GM10266 (cell line): ENCODE measurements around the gene MEF2D.

Experiments
- DNase-seq: peaks from one replicate; pipeline ENCODE4 v3.0.0; 2012; ENCODE audit errors: extremely low spot score
- CTCF ChIP-seq: IDR thresholded peaks from 2 replicates; pipeline ENCODE4 v1.5.1; 2012; ENCODE audit warnings: mild to moderate bottlenecking, low read depth; ENCODE audit not compliant: control insufficient read depth, insufficient read depth; ENCODE audit errors: missing control alignments

Gene MEF2D

GRCh38 chr1:156475568-156476500 is 24.7 kb downstream of the MEF2D start:
- DNase-seq: no peak
- TF ChIP-seq CTCF: no peak

GRCh38 chr1:156474966-156475365 is 25.6 kb downstream of the MEF2D start:
- no peak for TF ChIP-seq CTCF
- DNase-seq: no peak

- no peak for DNase-seq
- TF ChIP-seq CTCF: no peak
Observed at GRCh38 chr1:156471496-156472490, 28.8 kb downstream of the MEF2D start.

- no peak for DNase-seq
- no peak for TF ChIP-seq CTCF
Observed at GRCh38 chr1:156470473-156470872, 30.1 kb downstream of the MEF2D start.

GRCh38 chr1:156468693-156469345 is 31.8 kb downstream of the MEF2D start:
- no peak for TF ChIP-seq CTCF
- no peak for DNase-seq

- DNase-seq: no peak
- TF ChIP-seq CTCF: no peak
Observed at GRCh38 chr1:156467906-156468305, 32.7 kb downstream of the MEF2D start.
